Measurements from ENCODE around the gene EXD3.
"Not testable (repeated sequence)": the region's sequence is repeated elsewhere in the genome, so short reads cannot be mapped to it uniquely, and the experiment has no call there.

Gene EXD3

GRCh38 chr9:137411260-137411644 is 11.7 kb downstream of the EXD3 start:
- DNase-seq (ENCODE audit: low read depth in 2 of 2), result no peak

DNA sequence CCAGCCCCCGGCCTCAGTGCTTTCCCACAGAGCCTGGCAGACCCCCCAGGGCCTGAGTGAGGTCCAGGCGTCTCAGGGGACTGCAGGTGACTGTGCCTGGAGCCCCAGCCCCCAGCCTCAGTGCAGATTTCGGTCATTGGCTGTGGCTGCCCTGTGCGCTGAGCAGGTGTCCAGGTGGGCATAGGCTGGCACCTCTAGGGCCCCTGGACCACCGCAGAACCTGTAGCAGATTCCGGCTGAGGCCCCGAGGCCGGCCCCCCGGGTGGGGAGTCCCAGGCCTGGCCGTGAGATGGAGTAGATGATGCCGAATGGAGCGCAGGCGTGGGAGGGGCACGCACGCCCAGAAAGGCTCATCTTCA is 12.1 kb downstream of the EXD3 start:
- DNase-seq (ENCODE audit: low read depth in 2 of 2), result no peak

DNA sequence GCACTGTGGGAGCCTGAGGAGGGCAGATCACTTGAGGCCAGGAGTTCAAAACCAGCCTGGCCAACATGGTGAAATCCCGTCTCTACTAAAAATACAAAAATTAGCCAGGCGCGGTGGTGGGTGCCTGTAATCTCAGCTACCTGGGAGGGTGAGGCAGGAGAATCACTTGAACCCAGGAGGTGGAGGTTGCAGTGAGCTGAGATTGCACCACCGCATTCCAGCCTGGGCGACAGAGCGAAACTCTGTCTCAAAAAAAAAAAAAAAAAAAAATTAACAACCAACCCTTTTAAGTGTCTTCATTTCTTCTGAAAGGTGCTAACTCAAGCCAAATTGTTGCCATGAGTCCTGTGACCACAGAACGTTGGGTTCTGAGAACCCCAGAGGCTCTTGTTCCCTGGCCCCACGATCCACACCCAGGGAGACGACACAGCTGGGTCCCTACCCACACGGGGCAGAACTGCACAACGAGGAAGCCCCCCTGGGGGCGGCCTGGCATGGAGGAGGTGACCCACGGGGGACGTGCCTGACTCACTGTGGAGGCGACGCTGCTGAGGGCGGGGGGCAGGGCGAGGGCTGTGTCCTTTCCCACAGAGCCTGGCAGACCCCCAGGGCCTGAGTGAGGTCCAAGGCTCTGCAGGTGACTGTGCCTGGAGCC is 12.6 kb downstream of the EXD3 start:
- not testable (repeated sequence) for DNase-seq (ENCODE audit: low read depth in 2 of 2)

- DNase-seq (ENCODE audit: low read depth in 2 of 2), result no peak
These were observed 13.4 kb downstream of the EXD3 start for GRCh38 chr9:137409515-137409914.

- DNase-seq (ENCODE audit: low read depth in 2 of 2), result no peak
These were observed 14.1 kb downstream of the EXD3 start for GRCh38 chr9:137408651-137409405.

- DNase-seq (ENCODE audit: low read depth in 2 of 2), result no peak
These were observed 15.2 kb downstream of the EXD3 start for GRCh38 chr9:137407590-137408300.

GRCh38 chr9:137406876-137407589 is 15.9 kb downstream of the EXD3 start:
- DNase-seq (ENCODE audit: low read depth in 2 of 2), result peak; percentile 53 to 66

DNA sequence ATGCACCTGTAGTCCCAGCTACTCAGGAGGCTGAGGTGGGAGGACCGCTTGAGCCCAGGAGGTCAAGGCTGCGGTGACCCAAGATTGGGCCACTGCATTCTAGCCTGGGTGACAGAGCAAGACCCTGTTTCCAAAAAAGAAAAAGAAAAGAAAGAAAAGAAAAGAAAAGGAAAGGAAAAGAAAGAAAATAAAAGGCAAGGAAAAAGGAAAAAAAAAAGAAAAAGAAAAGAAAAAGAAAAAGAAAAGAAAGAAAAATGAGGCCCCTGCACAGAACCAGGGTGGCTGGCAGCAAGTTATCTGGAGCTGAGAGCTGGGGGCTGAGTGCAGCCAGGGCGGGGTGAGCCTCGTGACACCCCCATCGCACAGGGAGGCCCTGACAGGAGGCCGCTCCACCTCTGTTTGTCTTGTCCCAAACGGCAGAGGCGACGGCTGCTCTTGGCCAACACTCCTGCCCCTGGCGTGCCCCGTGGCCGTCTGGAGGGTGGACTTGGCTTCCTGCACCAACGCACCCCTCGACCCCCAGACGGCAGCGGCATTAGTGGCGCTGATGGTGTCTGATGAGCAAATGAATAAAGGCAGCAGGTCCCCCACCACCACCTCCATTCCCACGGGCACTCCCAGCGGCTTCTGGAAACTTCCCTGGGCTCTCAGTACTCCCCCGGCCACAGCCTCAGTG is 16.7 kb downstream of the EXD3 start:
- no peak for DNase-seq (ENCODE audit: low read depth in 2 of 2)

- no peak for DNase-seq (ENCODE audit: low read depth in 2 of 2)
These were observed 17.3 kb downstream of the EXD3 start for GRCh38 chr9:137405677-137406081.

DNA sequence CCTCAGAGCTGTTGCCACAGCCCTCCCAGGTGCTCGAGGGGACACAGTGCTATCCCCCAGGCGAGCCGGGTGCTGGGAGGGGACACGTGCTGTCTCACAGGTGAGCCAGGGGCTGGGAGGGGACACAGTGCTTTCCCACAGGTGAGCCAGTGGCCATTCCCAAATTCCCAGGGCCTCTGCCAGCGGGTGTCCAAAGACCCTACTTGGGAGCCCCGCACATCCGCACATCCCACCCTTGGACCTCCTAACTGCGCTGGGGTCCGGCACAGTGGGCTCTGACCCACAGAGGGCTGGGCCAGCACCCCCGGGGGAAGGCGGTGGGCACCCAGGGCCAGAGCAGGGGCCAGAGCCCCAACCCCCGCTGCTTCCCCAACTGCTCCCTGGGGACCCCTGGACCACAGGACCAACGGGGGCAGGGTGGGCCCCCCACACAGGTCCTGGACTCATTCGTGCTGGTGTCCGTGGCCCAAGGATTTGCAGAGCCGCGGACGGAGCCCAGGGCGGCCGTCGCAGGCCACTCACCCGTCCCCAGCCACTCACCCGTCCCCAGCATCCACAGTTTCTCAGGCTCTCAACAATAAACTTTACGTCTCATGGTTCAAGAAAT is 17.9 kb downstream of the EXD3 start:
- DNase-seq (ENCODE audit: low read depth in 2 of 2), result no peak

GRCh38 chr9:137403269-137403668 is 19.7 kb downstream of the EXD3 start:
- DNase-seq (ENCODE audit: low read depth in 2 of 2), result no peak

- DNase-seq (ENCODE audit: low read depth in 2 of 2), result no peak
These were observed 20.2 kb downstream of the EXD3 start for GRCh38 chr9:137402746-137403145.

- no peak for DNase-seq (ENCODE audit: low read depth in 2 of 2)
These were observed 24.1 kb downstream of the EXD3 start for GRCh38 chr9:137398561-137399468.

- DNase-seq (ENCODE audit: low read depth in 2 of 2), result peak; percentile 35 to 37
These were observed 25.1 kb downstream of the EXD3 start for GRCh38 chr9:137397675-137398423.

GRCh38 chr9:137396634-137397367 is 26.2 kb downstream of the EXD3 start:
- no peak for DNase-seq (ENCODE audit: low read depth in 2 of 2)

- DNase-seq (ENCODE audit: low read depth in 2 of 2), result no peak
These were observed 26.7 kb downstream of the EXD3 start for GRCh38 chr9:137396227-137396626.

DNA sequence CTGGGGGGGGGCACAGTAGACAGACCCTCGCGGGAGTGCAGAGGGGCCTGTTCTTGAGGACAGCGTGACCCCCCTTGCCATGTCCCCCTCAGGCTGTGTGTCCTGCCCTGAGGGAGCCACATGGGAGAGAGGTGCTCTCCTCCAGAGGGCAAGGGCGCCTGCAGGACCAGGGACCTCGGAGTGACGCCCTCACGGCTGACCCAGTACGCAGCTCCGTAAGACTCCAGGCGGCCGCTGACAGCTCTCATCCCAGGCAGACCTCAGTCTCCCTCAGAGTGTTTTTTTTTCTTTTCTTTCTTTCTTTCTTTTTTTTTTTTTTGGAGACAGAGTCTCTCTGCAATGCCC is 27.3 kb downstream of the EXD3 start:
- no peak for DNase-seq (ENCODE audit: low read depth in 2 of 2)

DNA sequence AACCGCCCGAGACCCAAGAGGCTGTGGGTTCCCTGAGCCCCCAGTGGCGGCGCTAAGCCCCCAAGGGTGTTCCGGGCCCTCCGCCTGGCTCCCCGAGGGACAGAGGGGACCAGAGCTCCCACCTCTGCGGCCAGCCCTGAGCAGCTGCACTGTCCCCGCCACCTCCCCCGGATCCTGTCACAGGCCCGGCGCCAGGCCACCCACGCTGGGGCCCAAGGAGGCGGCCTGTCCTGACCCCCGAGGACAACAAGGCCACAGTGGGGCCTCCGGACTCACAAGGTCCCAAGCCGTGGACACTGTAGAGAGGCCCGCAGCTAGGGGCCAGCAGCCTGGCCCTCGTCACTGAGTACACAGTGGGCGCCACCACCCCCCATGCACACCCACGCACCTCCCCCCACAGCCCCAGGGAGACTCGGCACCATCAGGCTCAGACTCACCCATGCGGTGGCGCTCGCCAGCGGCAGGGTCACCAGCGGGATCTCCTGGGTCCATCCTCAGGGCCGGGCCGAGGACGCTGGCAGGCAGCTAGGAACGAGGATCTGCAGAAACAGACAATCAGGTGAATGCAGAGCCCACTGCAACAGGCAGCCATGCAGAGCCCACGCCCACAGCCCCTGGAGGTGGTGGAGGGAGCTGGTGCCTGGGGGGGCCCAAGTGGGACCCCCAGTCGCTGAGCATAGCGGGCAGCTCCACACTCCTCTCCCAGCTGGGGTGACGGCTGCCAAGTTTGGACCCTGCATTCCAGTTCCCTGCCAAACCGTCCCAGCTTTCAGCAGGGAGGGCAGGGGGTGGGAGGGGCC is 27.9 kb downstream of the EXD3 start:
- no peak for DNase-seq (ENCODE audit: low read depth in 2 of 2)

All from stimulated activated CD4-positive, alpha-beta T cell treated with anti-CD3 and anti-CD28 coated beads, Interleukin-4, amount 100 ng/mL, for 48 hours (primary cell).